GM18861 (cell line): Measurements from ENCODE around the gene MARCHF11.

ENCODE experiments used
- ATAC-seq: cut with Tn5 transposase; IDR thresholded peaks from one replicate; pipeline ENCODE4 v1.9.1; 2021; ENCODE audit not compliant: unreplicated experiment

The MARCHF11 gene

GRCh38 chr5:16064135-16064893, 115.3 kb downstream of the MARCHF11 start:
- no peak for ATAC-seq

DNA sequence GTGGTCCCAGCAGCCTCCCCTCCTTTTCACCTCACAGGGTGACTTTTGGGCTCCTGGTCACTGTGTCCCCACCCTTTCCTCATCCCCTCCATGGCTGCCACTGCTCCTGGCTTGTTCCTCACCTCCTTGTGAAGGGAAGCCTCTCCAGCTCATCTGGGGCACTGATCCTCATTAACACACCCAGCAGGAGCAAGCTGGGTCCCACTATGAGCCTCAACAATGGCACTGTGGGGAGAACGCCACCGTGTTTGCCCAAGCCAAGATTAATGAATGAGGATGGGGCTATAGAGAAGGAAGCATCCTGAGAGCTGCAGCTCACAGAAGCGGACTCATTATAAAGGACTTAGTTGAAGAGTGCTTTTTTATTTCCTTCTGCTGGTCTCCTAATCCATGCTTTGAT, 118.4 kb downstream of the MARCHF11 start:
- no peak for ATAC-seq

- no peak for ATAC-seq
Measured at GRCh38 chr5:16057277-16057676, 122.3 kb downstream of the MARCHF11 start.

- no peak for ATAC-seq
Measured at GRCh38 chr5:16051246-16051755, 128.3 kb downstream of the MARCHF11 start.

DNA sequence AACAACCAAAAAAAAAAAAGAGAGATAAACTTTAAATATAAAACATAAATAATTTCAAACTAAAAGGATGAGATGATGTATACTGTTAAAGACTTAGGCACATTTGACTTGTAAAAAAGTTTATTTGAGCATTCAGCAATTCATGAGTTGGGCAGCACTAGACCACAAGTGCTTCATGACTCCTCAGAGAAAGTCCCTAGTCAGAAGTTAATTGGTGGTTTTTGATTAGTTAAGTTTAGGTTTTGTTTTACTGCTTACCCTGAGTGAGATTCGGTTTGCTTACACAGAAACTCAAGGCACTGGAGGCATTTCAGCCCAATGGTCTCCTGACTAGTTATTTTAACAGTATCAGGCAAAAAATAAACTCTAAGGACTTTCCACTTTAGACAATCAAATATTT, 129.2 kb downstream of the MARCHF11 start:
- ATAC-seq, result no peak

GRCh38 chr5:16049761-16050160, 129.8 kb downstream of the MARCHF11 start:
- no peak for ATAC-seq

GRCh38 chr5:16048132-16048531, 131.5 kb downstream of the MARCHF11 start:
- no peak for ATAC-seq

DNA sequence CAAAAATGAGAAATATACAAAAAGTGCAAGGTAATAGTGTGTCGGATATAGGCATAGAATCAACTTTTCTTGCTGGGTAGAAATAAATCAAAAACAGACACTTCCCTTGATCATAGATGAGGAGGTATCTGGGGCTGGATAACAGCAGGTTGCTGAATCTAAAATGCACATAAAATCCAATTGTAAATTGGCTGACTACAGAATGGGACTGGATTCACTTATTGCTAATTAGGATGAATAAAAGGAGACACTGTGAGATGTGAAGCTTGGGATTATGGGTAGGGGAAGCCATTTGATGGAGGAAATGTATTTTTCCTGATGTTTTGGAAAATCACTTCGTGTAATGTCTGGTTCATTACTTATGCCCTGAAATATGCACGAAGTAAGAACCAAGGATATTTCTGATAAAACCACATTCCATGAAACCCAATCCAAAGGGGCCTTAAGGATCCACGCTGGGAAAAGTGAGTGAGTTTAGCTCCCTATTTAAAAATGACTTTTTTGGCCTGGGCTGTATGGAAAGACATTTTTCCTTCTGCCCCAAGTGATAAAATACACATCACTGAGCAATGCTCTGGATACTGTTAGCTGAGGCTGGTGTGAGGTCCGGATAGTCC, 136.1 kb downstream of the MARCHF11 start:
- ATAC-seq, result no peak

- ATAC-seq, result no peak
Measured at GRCh38 chr5:16037121-16037845, 142.3 kb downstream of the MARCHF11 start.

GRCh38 chr5:16034319-16035001, 145.1 kb downstream of the MARCHF11 start:
- no peak for ATAC-seq

- ATAC-seq, result no peak
Measured at GRCh38 chr5:16033187-16033925, 146.2 kb downstream of the MARCHF11 start.

DNA sequence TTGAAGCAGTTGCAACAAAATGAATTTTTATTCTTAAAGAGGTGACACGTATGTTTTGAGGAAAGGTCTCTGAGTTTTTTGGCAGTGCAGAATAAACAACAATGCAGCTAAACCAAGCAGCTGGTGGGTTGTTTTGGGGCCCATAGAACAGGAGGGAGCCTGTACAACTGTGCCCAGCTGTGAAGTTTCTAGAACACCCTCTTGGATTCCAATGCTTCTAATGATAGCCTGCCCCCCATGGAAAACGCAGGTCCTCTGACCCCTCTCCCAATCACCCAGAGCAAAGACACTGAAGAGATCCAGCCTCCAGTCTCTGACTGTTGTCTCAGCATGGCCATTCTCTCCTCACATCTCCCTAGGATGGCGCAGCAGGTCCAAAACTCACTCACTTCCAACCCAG, 150.9 kb downstream of the MARCHF11 start:
- no peak for ATAC-seq

DNA sequence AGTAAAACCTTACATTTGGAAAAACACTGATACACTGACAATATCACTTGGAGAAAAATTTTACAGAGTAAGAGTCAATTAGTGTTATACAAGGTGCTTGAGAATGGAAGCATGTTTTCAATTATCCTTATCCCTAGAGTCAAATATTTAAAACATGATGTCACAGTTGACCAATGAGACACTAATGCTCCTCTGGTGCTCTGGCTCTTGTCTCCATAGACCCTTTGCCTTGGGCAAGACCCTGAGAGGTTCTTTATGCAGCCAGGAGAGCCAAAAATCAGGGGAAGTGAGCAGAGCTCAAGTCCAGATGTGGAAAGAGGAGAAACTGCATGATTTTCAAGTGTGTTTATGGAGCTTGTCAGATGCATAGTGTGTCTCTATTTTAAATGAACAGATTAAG, 153.9 kb downstream of the MARCHF11 start:
- ATAC-seq, result no peak

GRCh38 chr5:16018970-16019369, 160.6 kb downstream of the MARCHF11 start:
- ATAC-seq, result no peak

DNA sequence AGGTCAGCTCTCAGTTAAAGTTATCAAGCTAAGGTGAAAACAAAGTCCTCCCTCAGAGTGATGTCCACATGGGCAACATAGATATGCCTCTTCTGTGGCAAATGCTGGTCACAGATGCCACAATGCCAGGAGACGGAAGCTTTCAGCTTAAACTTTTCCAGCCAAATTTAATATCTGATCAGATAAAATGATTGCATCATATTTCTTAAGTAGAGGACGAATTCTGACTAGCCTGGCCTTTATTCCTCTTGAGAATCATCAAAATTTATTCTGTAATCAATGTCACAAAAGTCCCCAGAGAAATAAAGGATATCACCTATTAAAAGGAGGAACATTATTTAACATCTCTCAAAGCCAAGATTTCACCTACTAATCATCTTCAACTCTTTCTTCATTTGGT, 161.9 kb downstream of the MARCHF11 start:
- ATAC-seq, result no peak
